ENCODE data around the gene STYX.

STYX gene

DNA sequence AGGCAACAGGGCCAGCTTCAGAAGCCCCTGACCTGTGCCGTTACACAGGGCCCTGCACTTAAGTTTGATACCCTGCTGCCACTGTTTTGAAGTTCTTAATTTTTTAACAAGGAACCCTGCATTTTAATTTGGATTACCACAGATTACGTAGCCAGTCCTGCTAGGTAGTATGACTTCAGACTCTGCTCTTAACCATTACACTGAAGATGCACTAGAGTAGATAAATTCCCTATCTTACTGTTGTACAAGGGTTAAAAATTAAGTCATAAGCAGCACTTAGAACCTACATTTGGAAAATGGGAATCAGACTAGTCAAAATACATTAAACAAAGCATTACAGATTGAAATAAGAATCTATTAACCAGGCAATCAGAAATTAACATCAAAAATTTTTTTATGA lies 59.2 kb downstream of the STYX start:
- no peaks in the 10 kb centered on the region for H3K36me3 Mint-ChIP-seq (ENCODE audit: low read depth)
- peaks cover 30% of the 10 kb centered on the region for H3K4me1 Mint-ChIP-seq
- TF ChIP-seq, protein P1, sequence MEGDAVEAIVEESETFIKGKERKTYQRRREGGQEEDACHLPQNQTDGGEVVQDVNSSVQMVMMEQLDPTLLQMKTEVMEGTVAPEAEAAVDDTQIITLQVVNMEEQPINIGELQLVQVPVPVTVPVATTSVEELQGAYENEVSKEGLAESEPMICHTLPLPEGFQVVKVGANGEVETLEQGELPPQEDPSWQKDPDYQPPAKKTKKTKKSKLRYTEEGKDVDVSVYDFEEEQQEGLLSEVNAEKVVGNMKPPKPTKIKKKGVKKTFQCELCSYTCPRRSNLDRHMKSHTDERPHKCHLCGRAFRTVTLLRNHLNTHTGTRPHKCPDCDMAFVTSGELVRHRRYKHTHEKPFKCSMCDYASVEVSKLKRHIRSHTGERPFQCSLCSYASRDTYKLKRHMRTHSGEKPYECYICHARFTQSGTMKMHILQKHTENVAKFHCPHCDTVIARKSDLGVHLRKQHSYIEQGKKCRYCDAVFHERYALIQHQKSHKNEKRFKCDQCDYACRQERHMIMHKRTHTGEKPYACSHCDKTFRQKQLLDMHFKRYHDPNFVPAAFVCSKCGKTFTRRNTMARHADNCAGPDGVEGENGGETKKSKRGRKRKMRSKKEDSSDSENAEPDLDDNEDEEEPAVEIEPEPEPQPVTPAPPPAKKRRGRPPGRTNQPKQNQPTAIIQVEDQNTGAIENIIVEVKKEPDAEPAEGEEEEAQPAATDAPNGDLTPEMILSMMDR (IDR thresholded peaks at IDR 0.05; ENCODE audit: unreplicated experiment in 3 of 3) = no peak
- no peaks in the 10 kb centered on the region for H3K9me3 Mint-ChIP-seq
- H3K27me3 Mint-ChIP-seq (ENCODE audit: low read depth) = no peaks in the 10 kb centered on the region
- H3K4me3 Mint-ChIP-seq = peak overlapping the region; percentile 71 to 81 (median 76)
- peak overlapping the region in 1 of 3 experiments; percentile 12 for H3K27ac Mint-ChIP-seq

DNA sequence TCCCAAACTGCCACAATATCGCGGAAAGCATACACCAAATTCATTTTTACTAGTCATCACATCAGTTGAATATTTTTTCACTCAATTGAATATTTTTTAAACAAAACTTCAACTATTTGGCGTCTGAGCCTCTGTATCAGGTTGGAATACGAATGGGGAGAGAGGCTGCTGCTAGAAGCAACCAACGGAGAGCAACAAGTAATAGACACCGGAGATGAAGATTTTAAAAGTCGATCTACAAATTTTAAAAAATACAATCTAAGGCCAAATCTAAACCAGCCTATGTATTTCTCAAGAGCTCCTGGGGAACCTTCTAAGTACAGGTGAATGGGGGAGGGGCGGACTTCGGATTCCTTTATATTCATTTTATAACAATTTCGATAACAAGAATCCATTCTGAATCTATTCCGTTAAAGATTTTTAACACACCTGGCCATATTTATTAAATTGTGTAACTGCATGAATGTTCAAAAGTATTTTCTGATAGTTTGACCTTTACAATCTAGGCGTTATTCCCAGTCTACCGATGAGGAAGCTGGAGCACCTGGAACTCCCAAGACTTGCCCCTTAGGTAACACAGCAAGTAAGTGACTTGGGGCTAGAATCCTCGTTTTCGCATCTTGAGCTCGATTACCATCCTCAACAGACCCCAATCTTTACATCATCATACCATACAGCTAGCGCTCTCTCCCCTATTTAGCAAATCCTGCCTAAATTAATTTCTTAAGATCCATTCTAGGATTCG lies 60.2 kb downstream of the STYX start:
- H3K27ac Mint-ChIP-seq = peak overlapping the region; percentile 67 to 98 (median 91)

DNA sequence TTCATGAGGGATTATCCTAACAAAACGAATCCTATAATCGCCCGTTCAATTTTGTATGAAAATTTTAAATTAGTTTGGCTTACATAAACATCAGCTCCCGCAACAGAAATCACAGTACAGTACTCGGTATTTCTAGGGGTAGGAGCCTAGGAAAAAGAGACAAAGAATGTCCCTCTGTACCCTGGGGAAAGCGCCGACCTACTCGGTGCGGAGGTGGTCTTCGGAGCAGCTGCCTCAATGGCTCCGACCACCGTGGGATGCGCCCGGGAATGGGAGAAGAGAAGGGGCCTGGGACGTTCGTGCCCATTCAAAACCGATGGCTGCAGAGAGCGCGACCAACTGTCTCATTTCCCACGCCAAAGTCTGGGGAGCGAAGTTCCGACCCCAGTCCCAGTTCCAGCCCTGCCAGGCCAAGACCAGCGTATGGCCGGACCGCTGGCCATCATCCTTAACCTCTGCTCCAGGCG lies 60.8 kb downstream of the STYX start:
- TF ChIP-seq, protein P1 (IDR thresholded peaks at IDR 0.05; ENCODE audit: unreplicated experiment in 3 of 3) = no peak
- H3K27ac Mint-ChIP-seq = peak overlapping the region; percentile 67 to 98 (median 91)
- no peaks in the 10 kb centered on the region for H3K36me3 Mint-ChIP-seq (ENCODE audit: low read depth)

More for the DNA sequence above, 60.2 kb downstream of the STYX start:
- Mint-ChIP-seq H3K36me3 (ENCODE audit: low read depth) (no peaks in the 10 kb centered on the region), H3K27me3 (ENCODE audit: low read depth) (no peaks in the 10 kb centered on the region), H3K4me3 (peak overlapping the region; percentile 90 to 93 (median 90)), H3K4me1 (peaks cover 30% of the 10 kb centered on the region), H3K9me3 (no peaks in the 10 kb centered on the region)
- TF ChIP-seq, protein P1 (IDR thresholded peaks at IDR 0.05; ENCODE audit: unreplicated experiment in 3 of 3) = no peak

DNA sequence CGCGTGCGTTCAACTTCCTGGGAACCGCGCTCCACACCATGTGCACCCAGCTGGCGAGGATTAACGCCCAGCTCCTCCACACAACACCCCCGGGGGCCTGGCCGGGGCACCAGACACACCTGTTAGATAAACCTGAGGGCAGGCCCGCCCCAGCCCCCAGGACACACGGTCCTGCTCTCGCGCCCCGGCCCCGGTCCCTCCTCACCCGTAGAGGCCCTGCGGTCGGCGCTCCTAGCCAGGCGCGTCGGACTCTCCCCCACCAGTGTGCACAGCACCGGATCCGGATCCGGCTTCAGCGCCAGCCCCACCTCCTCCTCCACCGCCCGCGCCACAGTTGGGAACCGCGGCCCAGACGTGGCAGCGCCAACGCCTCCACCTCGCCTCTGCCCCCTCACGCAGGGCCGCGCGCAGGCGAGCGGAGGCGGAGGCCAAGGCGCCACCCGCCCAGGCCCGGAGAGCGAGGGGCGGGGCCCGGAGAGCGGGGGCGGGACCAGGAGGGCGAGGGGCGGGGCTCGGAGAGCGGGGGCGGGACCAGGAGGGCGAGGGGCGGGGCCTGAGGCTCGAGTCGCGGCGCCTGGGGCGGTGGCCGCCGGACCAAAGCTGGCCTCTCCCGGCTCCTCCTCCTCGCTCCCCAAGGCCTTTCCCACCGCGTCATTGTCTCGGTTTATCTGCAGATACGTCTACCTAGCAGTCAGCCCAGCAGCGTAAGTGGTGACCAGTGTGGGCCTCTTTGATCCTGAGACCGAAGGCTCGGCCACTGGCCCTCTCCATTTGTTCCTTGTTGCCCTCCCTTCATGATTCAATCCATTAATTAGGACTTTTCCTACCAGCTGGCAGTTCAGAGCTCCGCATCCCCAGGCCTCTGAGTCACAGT lies 61.5 kb downstream of the STYX start, which contains the start of gene GNPNAT1:
GNPNAT1 (minus strand) TSS at position 385 of the 874 bp plus-strand sequence. CDS start 6,957 bp downstream, outside the sequence.
- Mint-ChIP-seq H3K9me3 (no peaks in the 10 kb centered on the region), H3K4me3 (peak within 1 kb of the TSS; percentile 93 to 96 (median 94)), H3K27me3 (ENCODE audit: low read depth) (no peaks in the 10 kb centered on the region), H3K4me1 (peaks cover 30% of the 10 kb centered on the region), H3K27ac (peak within 1 kb of the TSS; percentile 91 to 98 (median 98)), H3K36me3 (ENCODE audit: low read depth) (no peaks in the 10 kb centered on the region)
- TF ChIP-seq, protein P1 (IDR thresholded peaks at IDR 0.05; ENCODE audit: unreplicated experiment in 3 of 3) = no peak

More for the DNA sequence above, 60.8 kb downstream of the STYX start:
- Mint-ChIP-seq H3K27me3 (ENCODE audit: low read depth) (no peaks in the 10 kb centered on the region), H3K9me3 (no peaks in the 10 kb centered on the region), H3K4me3 (peak overlapping the region; percentile 90 to 93 (median 90)), H3K4me1 (peaks cover 30% of the 10 kb centered on the region)

DNA sequence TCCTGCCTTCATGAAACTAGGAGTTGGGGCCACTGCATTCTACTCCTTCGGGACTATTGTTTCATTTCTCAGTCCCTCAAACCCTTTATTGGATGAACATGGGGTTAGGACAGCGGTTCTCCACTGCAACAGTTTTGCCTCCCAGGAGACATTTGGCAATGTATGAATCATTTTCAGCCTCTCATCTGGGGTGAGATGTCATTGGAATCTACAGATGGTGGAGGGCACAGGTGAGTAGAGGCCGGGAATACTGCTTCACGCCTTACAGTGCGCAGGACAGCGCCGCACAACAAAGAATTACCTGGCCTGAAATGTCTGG lies 62.1 kb downstream of the STYX start:
- Mint-ChIP-seq H3K36me3 (ENCODE audit: low read depth) (no peaks in the 10 kb centered on the region), H3K27ac (peak overlapping the region; percentile 91 to 98 (median 98)), H3K4me3 (peak overlapping the region; percentile 88 to 96 (median 94))

More for the DNA sequence above, 62.1 kb downstream of the STYX start:
- H3K9me3 Mint-ChIP-seq = no peaks in the 10 kb centered on the region
- TF ChIP-seq, protein P1 (IDR thresholded peaks at IDR 0.05; ENCODE audit: unreplicated experiment in 3 of 3) = no peak
- H3K4me1 Mint-ChIP-seq = peaks cover 30% of the 10 kb centered on the region
- H3K27me3 Mint-ChIP-seq (ENCODE audit: low read depth) = no peaks in the 10 kb centered on the region
